ENCODE data around the gene EIF5A.

DNA sequence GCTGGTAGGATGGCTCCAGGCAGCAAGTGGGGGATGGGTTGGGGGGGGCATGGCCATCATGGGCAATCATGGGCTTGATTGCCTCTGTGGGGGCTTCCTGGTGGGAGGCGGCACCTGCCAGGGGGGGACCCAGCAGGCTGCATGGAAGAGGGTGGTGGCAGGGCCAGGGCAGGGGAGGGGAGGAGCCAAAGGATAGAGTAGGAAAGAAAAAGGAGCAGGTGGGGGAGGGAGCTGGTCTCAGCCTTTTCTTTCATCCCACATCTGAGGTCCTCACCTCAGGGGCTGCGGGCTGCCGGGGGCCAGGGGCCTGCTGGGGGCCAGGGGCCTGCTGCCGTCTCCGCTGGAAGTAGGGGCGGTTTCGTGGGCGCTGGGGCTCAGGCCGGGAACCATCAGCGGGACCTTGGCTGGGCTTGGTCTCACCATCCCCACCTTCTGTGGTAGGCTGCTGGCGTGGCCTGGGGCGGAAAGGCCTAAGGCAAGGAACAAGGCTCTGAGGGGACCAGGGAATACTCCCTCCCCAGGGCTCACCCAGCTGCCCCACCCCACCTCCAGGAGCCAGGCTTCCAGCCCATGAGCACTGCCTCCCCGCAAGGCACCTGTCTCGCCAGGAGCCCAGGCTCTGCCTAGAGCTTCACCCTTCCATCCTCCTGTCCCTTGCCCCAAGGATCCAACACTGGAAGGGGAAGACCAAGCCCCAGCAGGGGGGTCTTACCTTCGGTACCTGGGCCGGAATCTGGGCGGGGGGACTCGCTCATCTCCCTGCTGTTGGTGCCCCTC lies 18.0 kb upstream of the EIF5A start:
- TF ChIP-seq, protein P1, sequence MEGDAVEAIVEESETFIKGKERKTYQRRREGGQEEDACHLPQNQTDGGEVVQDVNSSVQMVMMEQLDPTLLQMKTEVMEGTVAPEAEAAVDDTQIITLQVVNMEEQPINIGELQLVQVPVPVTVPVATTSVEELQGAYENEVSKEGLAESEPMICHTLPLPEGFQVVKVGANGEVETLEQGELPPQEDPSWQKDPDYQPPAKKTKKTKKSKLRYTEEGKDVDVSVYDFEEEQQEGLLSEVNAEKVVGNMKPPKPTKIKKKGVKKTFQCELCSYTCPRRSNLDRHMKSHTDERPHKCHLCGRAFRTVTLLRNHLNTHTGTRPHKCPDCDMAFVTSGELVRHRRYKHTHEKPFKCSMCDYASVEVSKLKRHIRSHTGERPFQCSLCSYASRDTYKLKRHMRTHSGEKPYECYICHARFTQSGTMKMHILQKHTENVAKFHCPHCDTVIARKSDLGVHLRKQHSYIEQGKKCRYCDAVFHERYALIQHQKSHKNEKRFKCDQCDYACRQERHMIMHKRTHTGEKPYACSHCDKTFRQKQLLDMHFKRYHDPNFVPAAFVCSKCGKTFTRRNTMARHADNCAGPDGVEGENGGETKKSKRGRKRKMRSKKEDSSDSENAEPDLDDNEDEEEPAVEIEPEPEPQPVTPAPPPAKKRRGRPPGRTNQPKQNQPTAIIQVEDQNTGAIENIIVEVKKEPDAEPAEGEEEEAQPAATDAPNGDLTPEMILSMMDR (IDR thresholded peaks at IDR 0.05; ENCODE audit: extremely low read depth in 1 of 2, insufficient read depth in 1 of 2, low read depth in 1 of 2, low read length in 2 of 2), result no peak
- TF ChIP-seq POLR2A (IDR thresholded peaks at IDR 0.05; ENCODE audit: low read depth, low read length) (no peak), EZH2 (IDR thresholded peaks at IDR 0.05; ENCODE audit: borderline replicate concordance, low read depth, low read length, severe bottlenecking) (no peak), POLR2AphosphoS5 (IDR thresholded peaks at IDR 0.05; ENCODE audit: insufficient read depth, low read depth, low read length) (no peak), MYC (IDR thresholded peaks at IDR 0.05; ENCODE audit: low read depth, low read length) (no peak)
- TF ChIP-seq, protein P2, sequence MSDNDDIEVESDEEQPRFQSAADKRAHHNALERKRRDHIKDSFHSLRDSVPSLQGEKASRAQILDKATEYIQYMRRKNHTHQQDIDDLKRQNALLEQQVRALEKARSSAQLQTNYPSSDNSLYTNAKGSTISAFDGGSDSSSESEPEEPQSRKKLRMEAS (IDR thresholded peaks at IDR 0.05; ENCODE audit: insufficient read depth, insufficient read length), result no peak

Measured in endothelial cell of umbilical vein (primary cell).